NCI-H345 treated with DMSO at 0.1 percent for 48 hours (cell line): ENCODE measurements around the gene KLHDC4.
"Not testable (repeated sequence)": the region's sequence is repeated elsewhere in the genome, so short reads cannot be mapped to it uniquely, and the experiment has no call there.

Source experiments
- DNase-seq: peaks from one replicate; lab custom pipeline; 2025; ENCODE audit not compliant: unreplicated experiment; lab: John Stamatoyannopoulos, UW

Gene KLHDC4

DNA sequence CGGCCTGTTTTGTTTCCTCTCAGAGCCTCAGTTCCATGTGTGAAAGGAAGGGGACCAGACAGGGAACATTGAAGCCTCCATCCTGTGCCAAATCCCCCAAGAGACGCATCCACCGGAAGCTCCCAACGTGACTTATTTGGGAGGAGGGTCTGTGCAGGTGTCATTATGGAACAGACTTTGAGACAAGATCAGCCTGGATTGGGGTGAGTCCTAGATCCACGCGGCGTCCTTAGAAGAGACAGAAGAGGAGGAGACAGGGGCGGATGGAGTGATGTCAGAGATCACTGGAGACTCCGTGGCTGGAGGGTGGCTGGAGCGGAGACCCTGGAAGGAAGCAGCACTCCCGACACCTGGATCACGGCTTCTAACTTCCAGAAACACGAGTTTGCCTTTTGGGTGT lies 80.0 kb downstream of the KLHDC4 start:
- DNase-seq: no peak

DNA sequence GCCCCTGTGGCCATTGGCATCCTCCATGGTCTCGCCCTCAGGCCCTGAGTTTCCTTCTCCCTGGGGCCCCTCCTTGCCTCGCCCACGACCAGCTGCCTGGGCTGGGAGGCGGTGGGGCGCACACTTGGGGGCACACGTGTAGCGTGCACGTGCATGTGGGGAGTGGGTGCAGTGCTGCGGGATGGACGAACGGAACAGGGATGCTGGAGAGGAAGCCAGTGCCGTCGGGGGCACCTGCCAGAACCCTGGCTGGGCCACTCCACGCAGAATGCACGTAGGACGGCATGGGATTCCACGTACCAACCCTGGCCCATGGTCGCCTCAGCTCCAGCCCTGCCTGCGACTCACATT lies 80.4 kb downstream of the KLHDC4 start:
- DNase-seq: no peak

DNA sequence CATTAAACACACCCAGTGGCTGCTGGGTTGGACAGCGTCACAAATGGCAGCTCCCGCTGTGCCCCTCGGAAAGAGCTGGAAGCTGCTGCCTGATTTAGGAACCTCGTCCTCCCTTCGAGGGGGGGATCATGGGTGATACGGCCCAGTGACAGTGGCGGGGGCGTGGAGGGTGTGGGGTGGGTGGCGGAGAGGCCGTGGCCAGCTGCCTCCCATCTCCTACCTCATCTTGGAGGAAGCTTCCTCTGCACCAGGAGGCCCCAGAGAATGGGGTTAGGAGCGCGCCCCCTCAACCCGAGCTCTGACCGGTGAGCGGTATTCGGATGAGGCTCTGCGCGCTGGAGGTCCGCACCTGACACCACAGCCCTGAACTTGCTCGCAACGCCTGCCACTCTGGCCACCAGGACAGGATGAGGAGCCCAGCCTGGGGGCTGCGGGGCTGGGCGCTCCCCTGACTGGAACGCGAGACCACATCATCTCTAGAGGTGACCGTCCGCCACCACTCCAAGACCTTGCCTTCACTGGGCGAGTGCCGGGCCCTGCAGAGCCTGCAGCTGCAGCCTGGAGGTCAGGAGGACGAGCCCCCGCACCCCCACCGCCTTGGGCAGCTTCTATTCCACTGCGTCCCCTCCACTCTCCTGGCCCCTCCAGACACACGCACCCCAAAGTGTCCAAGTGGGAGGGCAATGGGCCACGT lies 80.9 kb downstream of the KLHDC4 start:
- DNase-seq: no peak

DNA sequence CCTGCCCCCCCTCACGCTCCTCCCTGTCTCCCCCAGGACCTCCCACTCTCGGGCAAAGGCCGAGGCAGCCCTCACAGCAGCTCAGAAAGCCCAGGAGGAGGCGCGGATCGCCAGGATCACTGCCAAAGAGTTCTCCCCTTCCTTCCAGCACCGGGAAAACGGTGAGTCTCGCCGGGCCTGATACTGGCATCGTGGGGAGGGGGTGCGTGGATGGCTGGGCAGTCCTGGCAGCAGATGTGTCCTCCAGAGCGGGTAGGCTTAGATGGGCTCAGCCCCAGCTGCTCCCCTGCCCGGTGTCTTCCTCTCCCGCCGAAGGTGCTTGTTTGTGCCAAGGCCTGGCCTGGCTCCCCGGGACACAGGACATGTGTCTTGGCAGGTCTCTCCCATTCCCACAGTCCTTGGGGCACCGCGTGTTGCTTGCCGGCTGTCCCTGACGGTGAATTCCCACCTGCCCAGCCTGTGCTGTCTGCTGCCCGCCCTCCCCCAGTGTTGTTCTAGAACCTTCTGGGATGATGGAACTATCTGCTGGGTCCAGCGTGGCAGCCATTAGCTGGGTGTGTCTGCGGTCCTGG lies 81.6 kb downstream of the KLHDC4 start:
- no peak for DNase-seq

DNA sequence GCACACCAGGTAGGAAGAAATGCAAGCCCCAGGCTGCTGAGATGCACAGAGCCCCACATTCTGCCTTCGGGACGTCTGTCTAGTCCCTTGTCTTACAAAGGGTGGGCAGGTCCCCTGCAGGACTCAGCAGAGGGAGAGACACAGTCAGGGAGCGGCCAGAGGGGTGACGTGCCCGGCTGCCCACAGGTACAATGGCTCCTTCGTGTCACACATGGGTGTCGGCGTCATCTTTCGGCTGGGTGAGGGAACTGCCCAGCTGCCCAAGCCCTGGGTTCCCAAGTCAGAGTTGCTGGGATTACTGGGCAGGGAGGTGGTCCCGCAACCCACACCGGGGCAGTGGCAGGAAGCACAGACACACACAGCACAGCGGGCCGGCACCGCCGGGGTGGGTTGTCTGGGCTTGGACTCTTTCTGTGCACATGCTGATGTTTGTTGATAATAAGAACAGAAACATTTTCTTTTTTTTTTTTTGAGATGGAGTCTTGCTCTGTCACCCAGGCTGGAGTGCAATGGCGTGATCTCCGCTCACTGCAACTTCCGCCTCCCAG lies 82.9 kb downstream of the KLHDC4 start:
- DNase-seq: no peak

DNA sequence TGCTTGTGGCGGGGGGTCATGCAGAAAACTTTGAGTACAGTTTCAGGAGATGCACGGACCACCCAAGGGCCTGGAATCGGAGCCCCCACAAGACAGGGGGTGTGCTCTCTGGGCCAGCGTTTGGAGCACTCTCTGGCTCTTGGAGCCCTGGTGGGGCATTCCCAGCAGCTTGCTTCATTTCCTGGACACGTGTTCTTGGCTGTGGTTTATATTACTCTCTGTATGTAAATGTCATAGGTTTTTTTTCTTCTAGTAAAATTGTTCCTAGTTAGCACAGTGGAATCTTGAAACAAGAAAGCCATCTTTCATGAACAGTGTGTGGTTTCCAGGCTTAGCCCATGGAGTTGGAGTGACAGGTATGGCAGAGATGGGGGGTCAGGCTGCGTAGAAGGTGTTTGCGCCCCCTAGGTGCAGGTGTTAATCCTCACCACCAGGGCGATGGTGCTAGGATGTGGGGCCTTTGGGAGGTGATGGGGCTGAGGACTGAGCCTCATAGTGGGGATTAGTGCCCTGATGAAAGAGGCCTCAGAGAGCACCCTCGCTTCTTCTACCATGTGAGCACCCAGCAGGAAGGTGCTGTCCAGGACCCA lies 83.7 kb downstream of the KLHDC4 start:
- DNase-seq: no peak

DNA sequence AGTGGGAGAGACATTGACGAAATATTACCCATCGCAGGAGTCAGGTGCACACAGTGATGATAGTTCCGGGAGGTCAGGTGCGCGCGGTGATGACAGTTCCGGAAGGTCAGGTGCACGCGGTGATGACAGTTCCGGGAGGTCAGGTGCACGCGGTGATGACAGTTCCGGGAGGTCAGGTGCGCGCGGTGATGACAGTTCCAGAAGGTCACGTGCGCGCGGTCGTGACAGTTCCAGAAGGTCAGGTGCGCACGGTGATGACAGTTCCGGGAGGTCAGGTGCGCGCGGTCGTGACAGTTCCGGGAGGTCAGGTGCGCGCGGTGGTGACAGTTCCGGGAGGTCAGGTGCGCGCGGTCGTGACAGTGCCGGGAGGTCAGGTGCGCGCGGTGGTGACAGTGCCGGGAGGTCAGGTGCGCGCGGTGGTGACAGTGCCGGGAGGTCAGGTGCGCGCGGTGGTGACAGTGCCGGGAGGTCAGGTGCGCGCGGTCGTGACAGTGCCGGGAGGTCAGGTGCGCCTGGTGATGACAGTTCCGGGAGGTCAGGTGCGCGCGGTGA lies 84.7 kb downstream of the KLHDC4 start:
- DNase-seq: not testable (repeated sequence)

DNA sequence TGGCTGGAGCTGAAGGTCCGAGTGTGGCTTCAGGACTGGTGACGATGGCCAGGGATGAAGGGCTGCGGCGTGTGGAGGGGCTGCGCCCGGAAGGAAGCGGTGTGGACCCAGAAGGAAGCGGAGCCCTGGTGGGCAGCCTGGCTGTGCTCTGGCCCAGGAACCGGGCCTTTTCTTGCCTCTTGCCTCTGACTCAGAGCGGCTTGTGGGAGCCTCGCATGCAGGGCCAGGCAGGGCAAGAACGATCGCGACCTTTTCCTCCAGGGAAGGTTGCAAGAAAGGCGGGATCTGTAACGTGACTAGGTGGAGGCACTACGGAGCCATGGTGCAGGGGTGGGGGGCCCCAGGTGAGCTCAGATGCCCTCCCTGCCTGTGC lies 85.5 kb downstream of the KLHDC4 start:
- no peak for DNase-seq

DNA sequence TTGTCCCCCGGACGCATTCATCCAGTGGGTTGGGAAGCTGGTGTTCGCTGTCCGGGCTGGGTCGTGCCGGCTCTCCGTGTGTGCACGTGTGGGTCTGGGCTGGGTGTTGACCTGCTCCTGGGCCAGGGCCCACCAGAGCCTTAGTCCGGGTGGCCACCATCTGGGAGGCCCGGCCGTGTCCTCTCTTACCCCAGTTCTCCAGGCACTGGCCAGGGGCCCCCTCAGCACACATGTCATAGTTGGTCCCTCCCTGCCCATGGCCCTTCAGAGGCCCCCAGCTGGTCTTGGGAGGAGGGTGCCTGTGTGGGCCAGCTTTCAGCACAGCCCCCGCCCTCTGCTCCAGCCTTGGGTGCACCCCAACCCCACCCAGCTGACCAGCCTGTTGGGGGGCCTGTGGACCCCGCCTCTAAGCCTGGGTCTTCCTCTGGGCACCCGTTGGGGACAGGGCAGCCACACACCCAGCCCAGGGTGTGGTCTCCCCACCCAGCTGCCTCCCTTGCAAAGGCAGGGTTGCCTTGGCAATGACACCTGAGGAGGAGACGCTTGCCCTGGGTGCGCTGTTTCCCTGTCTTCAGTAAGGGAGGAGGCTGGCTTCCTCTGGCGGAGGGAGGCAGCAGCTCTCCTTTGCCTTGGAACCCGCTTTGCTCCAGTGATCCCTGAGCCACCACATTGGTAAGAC lies 86.1 kb downstream of the KLHDC4 start:
- DNase-seq: no peak

DNA sequence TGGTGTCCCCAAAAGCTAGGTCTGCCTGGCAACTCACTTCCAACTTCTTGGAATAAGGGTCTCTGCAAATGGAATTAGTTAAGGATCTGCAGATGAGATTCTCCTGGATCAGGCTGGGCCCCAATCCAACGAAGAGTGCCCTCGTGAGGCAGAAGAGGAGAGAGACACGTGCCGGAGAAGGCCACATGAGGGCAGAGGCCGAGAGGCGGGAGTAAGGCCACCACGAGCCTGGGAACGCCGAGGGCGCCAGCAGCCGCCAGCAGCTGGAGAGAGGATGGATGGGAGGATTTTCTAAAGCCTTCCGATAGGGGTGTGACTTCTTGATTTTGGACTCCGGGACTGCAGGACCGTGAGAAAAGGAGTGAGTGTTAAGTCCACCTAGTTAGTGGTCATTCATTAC lies 87.2 kb downstream of the KLHDC4 start:
- DNase-seq: no peak

DNA sequence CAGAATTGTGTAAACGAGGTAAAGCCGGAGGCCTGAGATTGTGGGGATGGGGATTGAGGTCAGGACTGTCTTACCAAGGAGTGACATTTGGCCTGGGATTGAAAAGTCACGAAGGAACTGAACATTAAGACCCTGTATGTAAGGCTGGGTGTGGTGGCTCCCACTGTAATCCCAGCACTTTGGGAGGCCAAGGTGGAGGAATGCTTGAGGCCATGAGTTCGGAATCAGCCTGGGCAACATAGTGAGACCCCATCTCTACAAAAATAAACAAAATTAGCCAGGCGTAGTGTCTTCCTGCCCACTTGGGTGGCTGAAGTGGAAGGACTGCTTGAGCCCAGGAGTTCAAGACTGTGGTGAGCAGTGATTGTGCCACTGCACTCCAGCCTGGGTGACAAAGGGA lies 88.0 kb downstream of the KLHDC4 start:
- no peak for DNase-seq

DNA sequence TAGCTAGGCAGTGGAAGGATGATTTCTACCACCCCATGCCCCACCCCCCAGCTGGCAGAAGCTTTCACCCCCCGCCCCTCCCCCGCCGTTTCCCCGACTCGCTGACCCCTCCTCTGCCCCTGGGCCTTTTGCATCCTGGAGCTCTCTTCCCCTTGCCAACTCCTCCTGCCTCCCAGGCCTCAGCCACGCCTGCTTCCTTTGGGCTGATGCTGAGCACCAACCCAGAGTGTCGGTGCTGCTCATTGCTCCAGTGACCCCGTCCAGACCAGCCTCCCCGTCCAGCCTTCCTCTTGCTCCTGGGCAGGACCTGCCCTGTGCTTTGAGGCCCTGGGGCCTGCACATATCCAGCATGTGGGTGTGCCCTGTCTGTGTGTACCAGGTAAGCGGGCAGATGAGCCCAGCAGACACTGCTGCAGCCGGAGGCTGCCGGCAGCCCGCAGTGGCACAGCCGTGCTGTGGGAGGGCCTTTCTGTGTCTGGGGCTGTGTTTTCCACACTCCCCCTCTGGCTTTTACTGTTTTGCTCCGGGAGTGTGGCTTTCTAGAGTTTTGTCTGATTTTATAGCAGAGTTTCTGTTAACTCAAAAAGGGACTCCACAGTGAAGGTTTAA lies 90.6 kb downstream of the KLHDC4 start:
- DNase-seq: no peak

DNA sequence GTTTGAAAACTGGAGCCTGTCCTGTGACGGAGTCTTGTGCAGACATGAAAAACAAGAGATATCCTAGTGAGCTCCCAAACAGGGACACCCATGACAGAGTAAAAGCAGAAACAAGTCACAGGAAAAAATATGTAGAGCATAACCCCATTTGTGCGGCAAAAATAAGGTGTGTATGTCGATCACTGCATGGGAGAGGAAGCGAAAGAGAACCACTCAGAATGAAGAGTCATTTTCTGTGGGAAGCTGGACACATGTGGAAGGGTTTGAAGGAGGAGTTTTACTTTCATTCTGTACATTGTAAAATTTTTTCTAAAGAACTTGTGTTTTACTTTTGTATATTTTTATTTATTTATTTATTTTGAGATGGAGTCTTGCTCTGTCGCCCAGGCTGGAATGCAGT lies 91.4 kb downstream of the KLHDC4 start:
- no peak for DNase-seq

DNA sequence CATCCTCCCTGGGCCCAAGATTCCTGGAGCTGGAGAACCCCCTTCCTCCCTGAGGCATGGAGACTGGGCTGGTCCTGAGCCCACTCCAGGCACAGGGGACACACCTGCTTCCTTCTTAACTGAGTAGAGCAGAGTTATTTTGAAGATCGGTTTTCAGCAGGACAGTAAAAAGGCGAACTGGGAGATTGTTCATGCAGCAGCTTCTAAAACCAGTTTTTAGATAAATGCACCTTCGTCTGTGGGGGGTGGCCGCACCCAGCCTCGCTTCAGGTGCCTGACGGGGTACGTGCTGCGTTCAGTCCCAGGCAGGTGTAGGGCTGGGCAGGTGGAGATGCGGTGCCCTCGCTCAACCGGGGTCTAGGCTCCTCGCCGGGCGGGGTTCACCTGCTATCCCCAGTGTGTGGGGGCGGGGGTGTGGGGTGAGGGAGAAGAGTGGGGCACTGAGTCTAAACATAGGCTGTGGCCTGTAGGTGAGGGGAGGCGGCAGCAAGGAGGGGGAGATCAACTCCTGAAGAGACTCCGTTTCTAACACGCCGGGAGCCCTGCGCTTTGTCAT lies 94.0 kb downstream of the KLHDC4 start:
- DNase-seq: no peak

DNA sequence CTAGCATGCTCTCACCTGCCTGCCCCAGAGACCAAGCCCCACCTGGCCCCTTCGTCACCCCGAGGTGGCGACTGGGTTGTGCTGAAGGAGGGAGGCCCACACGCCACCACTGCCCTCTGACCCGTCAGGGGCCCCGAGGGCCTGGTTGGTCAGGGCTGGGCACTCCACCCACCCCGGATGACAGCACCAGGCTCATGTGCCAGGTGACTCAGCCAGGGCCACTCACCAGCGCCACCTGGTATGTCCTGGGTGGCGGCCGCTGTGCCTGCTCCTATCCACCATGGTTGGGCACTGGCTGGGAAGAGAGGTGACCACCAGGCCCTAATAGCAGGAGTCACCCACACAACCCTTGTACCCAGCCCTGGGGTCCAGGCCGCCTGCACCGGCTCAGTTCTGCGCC lies 94.6 kb downstream of the KLHDC4 start:
- DNase-seq: no peak

DNA sequence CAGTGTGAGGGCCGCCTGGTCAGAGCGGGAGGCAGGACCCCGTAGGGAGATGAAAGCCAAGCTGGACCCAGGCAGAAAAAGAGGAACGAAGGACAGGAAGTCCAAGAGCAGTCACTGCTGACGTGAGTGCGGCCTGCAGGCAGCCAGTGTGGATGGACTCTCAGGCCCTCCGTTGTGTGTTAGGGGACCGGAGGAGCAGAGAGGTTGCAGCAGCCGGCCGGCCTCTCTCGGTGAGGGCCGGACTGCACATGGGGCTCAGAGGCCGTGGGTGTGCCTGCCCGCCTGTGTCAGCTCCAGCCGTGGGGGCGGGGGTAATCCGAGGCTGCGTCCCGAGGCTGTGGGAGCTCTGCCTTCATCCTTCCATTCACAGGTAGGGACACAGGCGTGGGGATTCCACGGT lies 96.1 kb downstream of the KLHDC4 start:
- no peak for DNase-seq

DNA sequence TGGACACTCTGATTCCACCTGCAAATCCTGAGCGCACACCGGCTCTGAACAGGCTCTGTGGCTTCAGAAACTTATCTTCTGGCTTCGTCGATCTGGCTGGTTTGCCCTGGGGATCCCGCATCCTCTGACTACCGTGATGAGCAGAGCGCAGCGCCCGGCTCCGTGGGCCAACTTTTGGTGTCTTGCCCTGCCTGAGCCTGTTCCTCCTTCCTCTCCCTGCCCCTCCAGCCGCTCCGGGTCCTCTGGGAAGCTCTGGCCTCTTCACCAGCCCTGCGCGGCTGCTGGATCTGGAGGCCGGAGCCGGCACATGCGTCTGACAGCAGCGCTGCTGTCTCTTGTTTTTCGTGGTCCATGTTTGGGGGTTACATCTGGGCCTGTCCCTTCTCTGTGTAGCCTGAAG lies 97.8 kb downstream of the KLHDC4 start:
- DNase-seq: no peak

DNA sequence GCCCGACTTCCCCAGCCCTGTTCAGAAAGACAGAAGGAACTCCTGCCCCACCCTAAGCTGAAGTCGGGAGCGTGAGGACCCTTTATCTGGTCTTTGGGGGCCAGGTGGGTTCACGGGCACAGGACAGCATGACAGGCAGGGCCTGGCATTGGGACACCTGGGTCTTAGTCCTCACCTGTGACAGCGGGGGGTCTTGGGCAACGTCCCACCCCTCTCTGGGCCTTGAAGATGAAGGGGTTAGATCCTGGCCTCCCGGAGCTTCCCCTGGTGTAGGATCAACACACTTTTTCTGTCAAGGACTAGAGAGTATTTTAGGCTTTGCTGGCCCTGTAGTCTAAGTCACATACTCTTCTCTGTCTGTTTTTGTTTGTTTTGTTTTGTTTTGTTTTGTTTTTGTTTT lies 98.3 kb downstream of the KLHDC4 start:
- no peak for DNase-seq

DNA sequence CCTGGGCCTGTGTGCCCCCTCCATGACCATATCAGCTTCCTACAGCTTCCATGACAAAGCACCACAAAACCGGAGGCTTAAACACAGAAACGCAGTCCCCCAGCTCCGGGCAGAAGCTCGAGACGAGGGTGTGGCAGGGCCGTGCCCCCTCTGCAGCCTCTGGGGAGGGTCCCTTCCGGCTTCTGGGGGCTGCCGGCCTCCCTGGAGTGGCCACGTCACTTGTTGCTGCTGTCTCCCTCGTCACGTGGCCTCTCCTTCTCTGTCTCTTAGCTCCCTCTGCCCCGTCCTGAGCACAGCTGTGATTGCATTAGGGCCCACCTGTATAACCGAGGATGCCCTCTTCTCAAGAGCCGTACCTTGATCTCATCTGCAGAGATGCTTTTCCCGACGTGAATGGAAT lies 98.9 kb downstream of the KLHDC4 start:
- no peak for DNase-seq

DNA sequence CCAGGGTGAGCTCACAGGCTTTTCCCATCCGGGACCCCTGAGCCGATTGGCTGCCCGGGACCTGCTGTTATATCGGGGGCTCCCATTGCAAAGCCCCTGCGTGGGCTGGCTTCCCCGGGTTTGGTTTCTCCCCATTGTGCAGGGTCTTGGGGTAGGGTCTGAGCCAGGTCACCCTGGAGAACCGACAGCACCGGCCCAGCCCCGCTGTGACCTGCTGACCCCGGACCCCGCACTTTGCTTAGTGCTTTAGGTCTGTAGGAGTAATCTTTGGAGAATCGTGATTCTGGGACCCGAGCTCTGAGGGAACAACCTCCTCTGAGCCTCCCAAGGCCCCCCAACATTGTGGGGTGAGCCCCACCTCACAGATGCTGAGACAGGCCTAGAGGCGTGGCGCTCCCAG lies 100.6 kb downstream of the KLHDC4 start:
- DNase-seq: no peak

DNA sequence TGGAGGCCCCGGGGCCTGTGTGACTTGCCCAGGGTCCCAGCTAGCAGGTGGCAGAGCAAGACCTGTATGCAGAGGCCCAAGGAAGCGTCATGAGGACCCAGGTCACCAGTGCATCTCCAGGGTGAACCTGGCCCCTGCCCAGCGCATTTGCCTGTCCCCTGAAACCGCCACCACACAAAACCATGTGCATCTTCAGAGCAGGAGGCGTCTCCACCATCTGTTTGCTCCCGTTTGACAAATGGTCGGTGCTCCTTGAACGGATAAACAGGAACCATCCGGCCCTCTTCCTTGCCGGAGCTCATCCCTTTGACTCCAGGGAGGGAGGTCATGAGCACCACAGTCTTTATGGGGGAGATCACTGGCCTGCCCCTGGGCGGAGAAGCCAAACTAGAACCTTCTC lies 101.0 kb downstream of the KLHDC4 start:
- no peak for DNase-seq
